ENCODE results near the gene HOMER3.

DNA sequence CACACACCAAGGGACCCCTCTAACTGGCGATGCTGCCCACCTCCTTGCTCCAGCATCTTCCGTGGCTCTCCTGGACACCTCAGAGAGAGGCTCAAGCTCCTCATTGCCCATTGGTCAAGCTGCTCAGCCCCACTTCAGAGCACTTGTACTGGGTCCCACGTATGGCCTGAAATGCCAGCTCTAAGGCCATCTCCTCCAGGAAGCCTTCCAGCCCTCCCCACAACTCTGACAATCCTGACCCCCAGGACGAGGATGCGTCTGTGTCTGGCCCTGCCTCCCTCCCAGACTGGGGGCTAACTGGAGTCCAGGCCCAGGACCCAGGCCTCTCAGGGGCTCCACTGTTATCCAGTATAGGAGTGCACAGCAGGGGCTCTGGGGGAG lies 7.9 kb upstream of the HOMER3 start:
- TF ChIP-seq POLR2A (IDR thresholded peaks at IDR 0.05; ENCODE audit: low read depth, low read length) (no peak), POLR2AphosphoS5 (IDR thresholded peaks at IDR 0.05; ENCODE audit: low read depth, low read length) (no peak), TAF1 (IDR thresholded peaks at IDR 0.05; ENCODE audit: borderline replicate concordance, low read depth, low read length) (no peak)
